Stimulated activated CD8-positive, alpha-beta memory T cell treated with anti-CD3 and anti-CD28 coated beads, Interleukin-12 subunit alpha, Interleukin-12 subunit beta, amount 100 ng/mL, for 24 hours (primary cell): ENCODE data around the gene LRRC63.

ENCODE experiments used
- DNase-seq: peaks from one replicate; pipeline ENCODE4 v3.0.0-alpha.2; 2020; ENCODE audit errors: extremely low read depth

Gene LRRC63

GRCh38 chr13:46313024-46313423 lies 101.3 kb downstream of the LRRC63 start:
- DNase-seq: no peak

- DNase-seq: no peak
Observed at GRCh38 chr13:46313432-46314257, 101.9 kb downstream of the LRRC63 start.

GRCh38 chr13:46314587-46314986 lies 102.9 kb downstream of the LRRC63 start:
- no peak for DNase-seq

- DNase-seq: no peak
Observed at GRCh38 chr13:46315036-46315435, 103.3 kb downstream of the LRRC63 start.

GRCh38 chr13:46315491-46316075 lies 103.9 kb downstream of the LRRC63 start:
- no peak for DNase-seq

- no peak for DNase-seq
Observed at GRCh38 chr13:46317120-46317519, 105.4 kb downstream of the LRRC63 start.

- DNase-seq: no peak
Observed at GRCh38 chr13:46318986-46319385, 107.3 kb downstream of the LRRC63 start.

GRCh38 chr13:46320406-46320805 lies 108.7 kb downstream of the LRRC63 start:
- no peak for DNase-seq

GRCh38 chr13:46320821-46321220 lies 109.1 kb downstream of the LRRC63 start:
- no peak for DNase-seq

GRCh38 chr13:46321494-46322225 lies 109.9 kb downstream of the LRRC63 start:
- peak; percentile 36 for DNase-seq

GRCh38 chr13:46324976-46325375 lies 113.2 kb downstream of the LRRC63 start:
- no peak for DNase-seq
